HG03280 (cell line): ENCODE measurements around the gene RFPL1.

Source experiments
- ATAC-seq: cut with Tn5 transposase; IDR thresholded peaks from one replicate; pipeline ENCODE4 v1.9.1; 2021; ENCODE audit warnings: mild to moderate bottlenecking, moderate library complexity; ENCODE audit not compliant: unreplicated experiment

RFPL1 gene

DNA sequence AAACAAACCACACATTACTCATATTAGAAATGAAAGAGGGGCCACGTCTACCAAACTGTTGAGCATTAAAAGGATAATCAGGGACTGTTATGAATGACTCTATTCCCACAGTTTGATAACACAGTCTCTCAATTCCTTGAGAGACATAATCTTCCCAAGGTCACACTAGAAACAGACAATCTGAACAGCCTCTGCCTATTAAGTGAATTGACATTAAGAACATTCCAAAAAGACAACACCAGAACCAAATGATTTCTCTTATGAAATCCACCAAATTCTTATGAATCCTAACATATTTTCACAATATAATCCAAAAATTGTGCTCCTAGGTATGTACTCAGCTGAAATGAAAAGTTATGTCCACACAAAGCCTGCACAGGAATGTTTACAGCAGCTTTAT is 4.6 kb downstream of the RFPL1 start:
- no peak for ATAC-seq

- no peak for ATAC-seq
These were observed 5.1 kb downstream of the RFPL1 start for GRCh38 chr22:29443452-29443851.

GRCh38 chr22:29443861-29444792 is 5.7 kb downstream of the RFPL1 start:
- no peak for ATAC-seq

- ATAC-seq: no peak
These were observed 7.1 kb downstream of the RFPL1 start for GRCh38 chr22:29445508-29445907.

DNA sequence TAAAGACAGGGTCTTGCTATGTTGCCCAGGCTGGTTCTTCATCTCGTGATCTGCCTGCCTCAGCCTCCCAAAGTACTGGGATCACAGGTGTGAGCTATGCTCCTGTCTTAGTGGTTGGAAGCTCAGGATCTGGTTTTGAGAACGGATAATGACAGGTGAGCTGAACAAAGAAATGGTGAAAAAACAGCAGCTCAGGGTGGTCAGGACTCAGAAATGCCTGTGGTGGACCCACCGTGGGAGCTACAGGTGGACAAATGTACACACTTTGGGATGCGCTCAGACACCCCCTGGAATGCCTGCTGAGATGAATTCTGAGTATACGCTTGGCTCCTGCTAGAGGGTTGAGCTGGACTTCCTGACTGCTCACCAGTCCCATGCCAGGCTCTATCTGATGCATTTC is 9.5 kb downstream of the RFPL1 start:
- no peak for ATAC-seq

- ATAC-seq: no peak
These were observed 11.0 kb downstream of the RFPL1 start for GRCh38 chr22:29449296-29449875.

GRCh38 chr22:29450222-29450621 is 11.8 kb downstream of the RFPL1 start:
- no peak for ATAC-seq

- ATAC-seq: no peak
These were observed 13.5 kb downstream of the RFPL1 start for GRCh38 chr22:29451863-29452262.

DNA sequence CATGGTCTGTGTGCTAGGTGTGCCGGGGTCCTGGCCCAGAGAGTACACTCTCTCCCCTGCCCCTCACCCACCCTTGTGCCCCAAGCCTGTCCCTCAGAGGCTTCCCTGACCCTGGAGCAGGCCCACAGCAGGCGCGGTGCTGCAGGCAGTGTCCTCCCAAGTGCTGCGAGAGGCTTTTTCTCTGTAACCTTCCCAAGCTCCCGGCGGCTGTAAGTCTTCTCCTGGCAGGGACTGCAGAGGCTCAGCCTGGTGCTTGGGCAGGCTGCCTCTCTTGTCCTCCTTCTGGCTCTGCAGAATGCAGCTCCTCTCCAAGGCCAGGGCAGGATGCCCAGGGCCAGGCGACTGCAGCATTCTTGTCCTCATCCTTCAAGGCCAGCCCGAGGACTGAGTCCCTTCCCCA is 15.9 kb downstream of the RFPL1 start:
- ATAC-seq: no peak

DNA sequence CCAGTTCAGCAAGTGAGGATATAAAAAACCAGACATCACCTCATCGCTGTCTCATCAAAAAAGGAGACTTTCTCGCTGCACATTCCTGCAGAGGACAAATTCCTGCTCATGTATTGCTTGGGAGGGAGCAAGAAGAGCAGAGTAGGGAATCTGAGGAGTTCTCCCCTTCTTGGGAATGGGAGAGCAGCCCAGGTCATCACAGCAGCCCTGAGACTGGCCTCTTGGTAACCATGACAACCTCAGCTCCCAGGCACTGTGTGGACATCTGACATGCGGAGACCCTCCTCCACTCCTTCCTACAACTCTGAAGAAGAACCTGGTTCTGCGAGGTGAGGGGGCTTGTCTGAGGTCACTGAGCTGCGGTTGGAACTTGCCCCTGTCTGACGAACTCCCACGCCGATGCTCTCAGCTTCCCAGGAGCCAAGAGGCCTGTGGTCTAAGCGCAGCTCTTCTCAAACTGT is 17.9 kb downstream of the RFPL1 start:
- ATAC-seq: no peak

- ATAC-seq: no peak
These were observed 19.3 kb downstream of the RFPL1 start for GRCh38 chr22:29457730-29458129.

DNA sequence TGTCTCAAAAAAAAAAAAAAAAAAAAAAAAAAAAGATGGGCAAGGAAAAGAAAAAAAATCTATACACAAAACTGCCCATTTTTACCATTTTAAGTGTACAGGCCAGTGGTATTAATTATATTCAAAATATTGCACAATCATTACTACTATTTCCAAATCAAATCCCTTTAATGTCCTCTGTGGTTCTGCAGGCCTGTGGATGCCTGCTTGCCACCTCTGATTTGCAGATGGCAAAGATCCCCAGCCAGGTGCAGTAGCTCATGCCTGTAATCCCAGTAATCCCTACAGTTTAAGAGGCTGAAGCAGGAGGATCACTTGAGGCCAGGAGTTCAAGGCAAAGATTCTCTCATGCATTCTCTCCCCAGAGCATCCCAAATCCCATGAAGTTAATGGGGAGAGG is 20.2 kb downstream of the RFPL1 start:
- no peak for ATAC-seq

GRCh38 chr22:29459773-29460172 is 21.4 kb downstream of the RFPL1 start:
- ATAC-seq: no peak

DNA sequence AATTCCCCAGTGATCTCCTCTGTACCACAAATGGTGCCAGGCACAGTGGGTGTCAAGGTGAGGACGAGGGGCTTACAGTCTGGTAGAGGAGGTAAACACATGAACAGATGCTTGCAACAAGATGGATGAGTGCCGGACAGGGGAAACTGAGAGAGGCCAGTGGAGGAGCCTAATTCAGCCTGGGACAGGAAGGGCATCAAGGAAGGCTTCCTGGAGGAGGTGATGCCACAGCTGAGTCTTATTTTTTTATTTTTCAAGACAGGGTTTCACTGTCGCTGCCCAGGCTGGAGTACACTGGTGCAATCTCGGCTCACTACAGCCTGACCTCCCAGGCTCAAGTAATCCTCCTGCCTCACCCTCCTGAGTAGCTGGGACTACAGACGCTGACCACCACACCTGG is 22.9 kb downstream of the RFPL1 start:
- no peak for ATAC-seq

- no peak for ATAC-seq
These were observed 25.2 kb downstream of the RFPL1 start for GRCh38 chr22:29463629-29464028.

DNA sequence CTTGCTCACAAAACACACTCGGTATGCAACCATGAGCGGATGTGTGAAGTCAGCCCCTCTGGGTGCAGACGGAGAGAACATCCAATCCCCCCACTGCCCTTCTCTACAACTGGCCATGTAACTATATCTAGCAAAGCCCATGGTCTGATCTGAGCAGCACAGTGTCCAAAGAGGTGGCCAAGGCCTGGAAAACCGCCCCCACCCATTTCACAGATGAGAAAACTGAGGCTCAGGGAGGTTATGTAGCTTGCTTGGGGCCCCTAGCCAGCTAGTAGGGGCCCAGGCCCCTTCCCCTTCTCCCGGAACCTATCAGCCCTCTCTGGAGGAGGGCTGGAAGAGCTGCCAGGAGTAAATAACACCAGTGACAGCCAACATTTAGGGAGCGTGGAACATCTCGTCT is 26.2 kb downstream of the RFPL1 start:
- no peak for ATAC-seq

DNA sequence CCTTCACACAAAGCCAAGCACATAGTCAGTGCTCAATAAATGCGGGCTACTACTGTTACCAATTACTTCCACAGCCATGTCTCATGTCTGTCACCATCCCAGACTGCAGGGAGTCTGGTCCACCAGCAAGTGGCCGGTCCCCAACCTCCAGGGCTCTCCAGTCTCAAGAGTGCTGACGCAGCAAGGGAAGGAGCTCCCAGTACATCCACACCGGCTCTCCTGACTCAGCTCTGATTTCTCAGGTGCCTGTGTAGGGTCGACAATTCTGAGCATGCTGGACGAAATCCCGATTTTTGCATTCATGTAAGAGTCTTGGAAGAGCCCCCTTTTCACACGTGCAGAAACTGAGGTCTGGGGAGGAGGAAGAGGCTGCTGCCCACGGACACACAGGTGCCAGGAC is 31.4 kb downstream of the RFPL1 start:
- ATAC-seq: no peak

DNA sequence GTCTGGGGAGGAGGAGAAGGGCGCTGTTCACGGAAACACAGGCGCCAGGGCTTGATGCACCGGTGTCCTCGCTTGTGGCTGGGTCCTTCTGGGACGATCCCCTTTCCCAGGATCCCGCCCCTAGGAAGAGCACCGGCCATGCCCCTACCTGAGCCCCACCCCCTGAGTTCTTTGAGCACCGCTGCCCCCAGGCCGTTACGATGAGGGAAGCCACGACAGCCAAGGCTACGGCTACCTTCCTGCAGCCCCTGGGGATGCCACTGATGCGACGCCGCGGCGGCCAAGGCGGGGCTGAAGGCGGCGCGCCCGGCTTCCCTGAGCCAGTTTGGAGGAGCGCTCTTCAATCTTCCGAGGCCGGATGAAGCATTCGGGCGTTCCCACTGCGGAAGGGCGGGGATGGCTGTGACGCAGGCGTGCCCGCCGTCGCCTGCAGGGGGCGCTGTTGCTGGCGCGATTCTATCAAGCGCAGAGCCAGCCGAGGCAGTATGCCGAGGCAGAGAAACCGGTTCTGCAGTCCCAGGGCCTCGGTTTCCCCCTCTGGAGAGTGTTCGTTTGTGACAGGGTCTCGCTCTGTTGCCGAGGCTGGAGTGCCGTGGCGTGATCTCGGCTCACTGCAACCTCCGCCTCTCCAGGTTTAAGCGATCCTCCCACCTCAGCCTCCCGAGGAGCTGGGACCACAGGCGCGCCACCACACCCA is 31.9 kb downstream of the RFPL1 start:
- no peak for ATAC-seq

DNA sequence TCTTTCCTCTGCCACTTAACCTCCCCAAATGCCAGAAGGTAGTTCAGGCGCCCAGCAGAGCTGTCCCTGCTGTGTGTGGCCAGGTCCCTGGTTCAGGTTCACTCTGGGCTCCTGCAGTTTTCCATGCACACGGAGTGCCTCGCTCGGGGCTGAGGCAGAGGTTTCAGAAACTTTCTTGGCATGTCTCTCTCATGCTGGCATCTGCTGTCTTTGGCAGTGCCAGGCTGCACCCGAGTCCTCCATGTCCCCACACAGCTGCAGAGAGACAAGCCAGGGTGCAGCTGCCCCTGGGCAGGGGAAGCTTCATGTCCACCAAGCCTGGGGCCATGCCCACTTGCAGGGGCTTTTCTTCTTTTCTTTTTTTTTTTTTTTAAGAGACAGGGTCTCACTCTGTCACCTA is 34.6 kb downstream of the RFPL1 start:
- ATAC-seq: no peak

GRCh38 chr22:29475550-29475949 is 37.2 kb downstream of the RFPL1 start:
- ATAC-seq: no peak

- no peak for ATAC-seq
These were observed 37.7 kb downstream of the RFPL1 start for GRCh38 chr22:29476116-29476515.
